Stomach (tissue), 4 donors: ENCODE results near the gene CPXM2.

Experiments
- CTCF ChIP-seq, 7 experiments: fragments of 450-650 bp in 4 of 7; fragments of 200-600 bp in 3 of 7; sonication (generic) in 3 of 7; IDR thresholded peaks; one replicate each; pipeline ENCODE4 v1.5.1; 2016 to 2019; ENCODE audit warnings: antibody characterized with exemption in 7 of 7, control low read depth in 2 of 7, mild to moderate bottlenecking in 1 of 7
- POLR2A ChIP-seq, 4 donors: fragments of 450-650 bp; IDR thresholded peaks; one replicate each; pipeline ENCODE4 v1.6.1; 2016; ENCODE audit warnings: antibody characterized with exemption in 4 of 4, control low read depth in 2 of 4, mild to moderate bottlenecking in 1 of 4, moderate library complexity in 1 of 4
- POLR2AphosphoS5 ChIP-seq, 3 donors: sonication (generic); formaldehyde crosslinking; IDR thresholded peaks; one replicate each; pipeline ENCODE4 v1.6.1; 2016; ENCODE audit warnings: antibody characterized with exemption in 3 of 3

- TF ChIP-seq CTCF (IDR thresholded peaks at IDR 0.05): no peak
- no peak for TF ChIP-seq POLR2A (IDR thresholded peaks at IDR 0.05)
- TF ChIP-seq POLR2AphosphoS5 (IDR thresholded peaks at IDR 0.05): no peak
Measured at GRCh38 chr10:123886292-123886691, 5.3 kb downstream of the CPXM2 start.
